Keratinocyte (primary cell): ENCODE measurements around the gene KLHL10. TPM values are rescaled to one million over a fixed set of nuclear protein-coding genes. Genes with fewer than 3 reads are reported as not detected.

Source experiments
- DNase-seq: peaks from one replicate; pipeline ENCODE4 v3.0.0-alpha.2; 2011; ENCODE audit warnings: low read depth, missing footprints, low spot score
- FAIRE-seq: peaks from 2 replicates; lab custom pipeline; 2011; peaks lifted over from hg19 to GRCh38; lab: Jason Lieb, UNC
- H2AFZ ChIP-seq: 2 replicates; pipeline ENCODE4 v1.6.0; 2012; ENCODE audit warnings: low read length, control low read depth, inconsistent platforms; ENCODE audit not compliant: control insufficient read depth
- H3K27ac ChIP-seq: 2 replicates; pipeline ENCODE4 v1.5.1; 2011; ENCODE audit warnings: low read length; ENCODE audit not compliant: control insufficient read depth, insufficient read depth
- H3K27me3 ChIP-seq: 3 replicates; pipeline ENCODE4 v1.6.0; 2011; ENCODE audit warnings: low read length; ENCODE audit not compliant: control insufficient read depth, insufficient read depth; ENCODE audit errors: extremely low read depth
- H3K36me3 ChIP-seq, 2 experiments: 2 replicates in 1 of 2; 3 replicates in 1 of 2; pipeline ENCODE4 v1.5.1; 2011; ENCODE audit warnings: low read length in 2 of 2, mild to moderate bottlenecking in 1 of 2; ENCODE audit not compliant: control insufficient read depth in 2 of 2, insufficient read depth in 2 of 2; ENCODE audit errors: extremely low read depth in 1 of 2
- H3K4me1 ChIP-seq: 3 replicates; pipeline ENCODE4 v1.5.1; 2011; ENCODE audit warnings: low read length; ENCODE audit not compliant: control insufficient read depth, insufficient read depth; ENCODE audit errors: extremely low read depth
- H3K4me2 ChIP-seq: 3 replicates; pipeline ENCODE4 v1.6.0; 2011; ENCODE audit warnings: low read depth, low read length; ENCODE audit not compliant: control insufficient read depth, insufficient read depth; ENCODE audit errors: extremely low read depth
- H3K4me3 ChIP-seq, 3 experiments: fragments of 200-600 bp in 1 of 3; sonication (generic) in 1 of 3; 2 replicates in 2 of 3; 3 replicates in 1 of 3; pipeline ENCODE4 v1.5.1; 2011 to 2016; ENCODE audit warnings: low read length in 3 of 3, mild to moderate bottlenecking in 3 of 3, control low read depth in 2 of 3, inconsistent platforms in 1 of 3, low read depth in 1 of 3, mixed read lengths in 1 of 3, mixed run types in 1 of 3, moderate library complexity in 1 of 3; ENCODE audit not compliant: control insufficient read depth in 2 of 3, insufficient read depth in 2 of 3; ENCODE audit errors: extremely low read depth in 1 of 3
- H3K79me2 ChIP-seq: 2 replicates; pipeline ENCODE4 v1.6.0; 2012; ENCODE audit warnings: low read length; ENCODE audit not compliant: control insufficient read depth, insufficient read depth
- H3K9ac ChIP-seq: 3 replicates; pipeline ENCODE4 v1.6.0; 2011; ENCODE audit warnings: low read length; ENCODE audit not compliant: control insufficient read depth, insufficient read depth; ENCODE audit errors: extremely low read depth
- H3K9me1 ChIP-seq: 3 replicates; pipeline ENCODE4 v1.6.0; 2011; ENCODE audit warnings: low read length; ENCODE audit not compliant: control insufficient read depth, insufficient read depth; ENCODE audit errors: extremely low read depth
- H3K9me3 ChIP-seq: 2 replicates; pipeline ENCODE4 v1.5.1; 2012; ENCODE audit warnings: low read depth, low read length; ENCODE audit not compliant: control insufficient read depth
- H4K20me1 ChIP-seq: 3 replicates; pipeline ENCODE4 v1.6.0; 2011; ENCODE audit warnings: low read length; ENCODE audit not compliant: control insufficient read depth, insufficient read depth; ENCODE audit errors: extremely low read depth
- EZH2 ChIP-seq: IDR thresholded peaks from one replicate; pipeline ENCODE4 v1.6.1; 2012; ENCODE audit warnings: inconsistent platforms, mild to moderate bottlenecking, low read length, moderate library complexity
- dilution Hi-C: fragments of 300-500 bp; cut with MboI; formaldehyde crosslinking; loops from one replicate; pipeline ENCODE4 v1.7.0; 2020; ENCODE audit warnings: low sequenced_read_pairs; ENCODE audit not compliant: extremely low pct_ligation_motif_present
- polyA plus RNA-seq, 5 experiments: library from polyadenylated mRNA; depleted of rRNA in 3 of 5; stranded (reverse) in 3 of 5; stranded (forward) in 1 of 5; unstranded in 1 of 5; fragments of >200 nt; gene quantifications; 1 replicate in 1 of 5; 2 replicates in 3 of 5; 3 replicates in 1 of 5; pipeline versions ENCODE4 v1.2.1 to v1.2.3, GENCODE V29; 2011 to 2012; ENCODE audit warnings: missing spikeins in 2 of 5, low read depth in 1 of 5, low replicate concordance in 1 of 5
- TF ChIP-seq, protein P1 (sequence below), 3 experiments: IDR thresholded peaks in 1 of 3; conservative IDR thresholded peaks in 1 of 3; optimal IDR thresholded peaks in 1 of 3; 2 replicates in 2 of 3; 3 replicates in 1 of 3; pipeline versions ENCODE3 to v1.5.1; 2011; ENCODE audit warnings: low read length in 3 of 3, mild to moderate bottlenecking in 3 of 3, moderate library complexity in 2 of 3, control low read depth in 1 of 3, inconsistent platforms in 1 of 3; ENCODE audit not compliant: insufficient read depth in 2 of 3; ENCODE audit errors: extremely low read depth in 1 of 3

The KLHL10 gene
- polyA plus RNA-seq, 1 donor (not counting 4 experiments of a cell fraction or from before 2014, with no cell fraction given): 0.21 TPM

DNA sequence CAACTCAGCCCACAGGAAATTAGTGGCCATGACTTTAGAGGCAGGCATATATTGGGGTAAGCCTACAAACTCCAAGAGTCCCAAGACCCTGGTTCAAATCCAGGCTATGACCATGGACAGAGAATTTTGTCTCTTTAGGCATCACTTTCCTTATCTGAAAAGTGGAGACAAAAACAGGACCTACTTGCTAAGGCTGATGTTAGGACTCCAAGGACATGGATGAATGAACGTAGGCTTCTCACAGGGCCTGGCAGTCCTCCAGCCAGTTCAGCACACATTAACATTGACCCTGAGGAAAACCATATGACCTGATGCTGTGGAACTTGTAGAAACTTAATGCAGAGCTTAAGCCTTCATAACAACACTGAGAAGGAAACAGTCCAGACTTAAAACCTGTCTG, 23.4 kb upstream of the KLHL10 start:
- DNase-seq (no peak), FAIRE-seq (no peak)
- Histone ChIP-seq H3K27ac (no peak overlapping the region), H3K36me3 (no peaks in the 10 kb centered on the region), H3K27me3 (peaks cover 16% of the 10 kb centered on the region), H3K9ac (no peak overlapping the region), H3K4me1 (peaks cover 8% of the 10 kb centered on the region), H3K79me2 (no peaks in the 10 kb centered on the region), H3K9me3 (no peaks in the 10 kb centered on the region), H4K20me1 (no peaks in the 10 kb centered on the region), H2AFZ (no peak overlapping the region), H3K4me2 (no peak overlapping the region), H3K4me3 (no peak overlapping the region), H3K9me1 (no peaks in the 10 kb centered on the region)
- dilution Hi-C loops: no loop called here
- no peak for TF ChIP-seq EZH2
- TF ChIP-seq, protein P1, sequence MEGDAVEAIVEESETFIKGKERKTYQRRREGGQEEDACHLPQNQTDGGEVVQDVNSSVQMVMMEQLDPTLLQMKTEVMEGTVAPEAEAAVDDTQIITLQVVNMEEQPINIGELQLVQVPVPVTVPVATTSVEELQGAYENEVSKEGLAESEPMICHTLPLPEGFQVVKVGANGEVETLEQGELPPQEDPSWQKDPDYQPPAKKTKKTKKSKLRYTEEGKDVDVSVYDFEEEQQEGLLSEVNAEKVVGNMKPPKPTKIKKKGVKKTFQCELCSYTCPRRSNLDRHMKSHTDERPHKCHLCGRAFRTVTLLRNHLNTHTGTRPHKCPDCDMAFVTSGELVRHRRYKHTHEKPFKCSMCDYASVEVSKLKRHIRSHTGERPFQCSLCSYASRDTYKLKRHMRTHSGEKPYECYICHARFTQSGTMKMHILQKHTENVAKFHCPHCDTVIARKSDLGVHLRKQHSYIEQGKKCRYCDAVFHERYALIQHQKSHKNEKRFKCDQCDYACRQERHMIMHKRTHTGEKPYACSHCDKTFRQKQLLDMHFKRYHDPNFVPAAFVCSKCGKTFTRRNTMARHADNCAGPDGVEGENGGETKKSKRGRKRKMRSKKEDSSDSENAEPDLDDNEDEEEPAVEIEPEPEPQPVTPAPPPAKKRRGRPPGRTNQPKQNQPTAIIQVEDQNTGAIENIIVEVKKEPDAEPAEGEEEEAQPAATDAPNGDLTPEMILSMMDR (optimal IDR thresholded peaks at IDR 0.05 in 1 of 3, IDR thresholded peaks at IDR 0.05 in 1 of 3, conservative IDR thresholded peaks at IDR 0.05 in 1 of 3; ENCODE audit: extremely low read depth in 1 of 3, insufficient read depth in 2 of 3, low read length in 3 of 3): no peak

DNA sequence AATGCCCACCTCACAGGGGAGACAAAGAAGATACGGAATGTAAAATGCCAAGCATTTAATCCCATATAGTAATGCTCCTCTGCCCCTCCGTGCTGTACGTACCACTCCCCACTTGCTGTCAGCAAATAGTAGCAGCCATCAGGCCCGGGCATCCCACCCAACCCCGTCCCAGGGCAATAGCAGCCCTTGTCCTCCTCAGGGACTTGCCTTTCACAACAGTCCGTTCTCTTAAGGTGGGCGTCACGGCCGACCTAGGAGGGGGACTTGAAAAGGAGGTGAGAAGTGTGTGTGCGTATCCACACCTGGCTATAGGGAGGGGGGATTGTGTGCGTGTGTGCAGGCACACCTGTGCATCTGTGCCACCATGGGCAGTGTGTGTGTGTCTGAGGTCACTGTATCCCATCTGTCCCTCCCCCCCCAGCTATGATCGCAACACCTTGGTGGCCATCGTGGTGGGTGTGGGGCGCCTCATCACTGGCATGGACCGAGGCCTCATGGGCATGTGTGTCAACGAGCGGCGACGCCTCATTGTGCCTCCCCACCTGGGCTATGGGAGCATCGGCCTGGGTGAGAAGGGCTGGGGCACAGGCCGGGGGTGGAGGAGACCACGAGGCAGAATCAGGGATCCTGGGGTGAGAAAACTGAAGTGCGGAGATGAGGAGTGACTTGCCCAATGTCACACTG, 20.8 kb upstream of the KLHL10 start:
- Histone ChIP-seq H3K9ac (no peak overlapping the region), H3K79me2 (no peaks in the 10 kb centered on the region), H4K20me1 (no peaks in the 10 kb centered on the region), H2AFZ (no peak overlapping the region), H3K4me1 (peaks cover 4% of the 10 kb centered on the region), H3K9me1 (no peaks in the 10 kb centered on the region), H3K27ac (no peak overlapping the region), H3K27me3 (peaks cover 23% of the 10 kb centered on the region), H3K36me3 (no peaks in the 10 kb centered on the region), H3K9me3 (no peaks in the 10 kb centered on the region), H3K4me3 (no peak overlapping the region), H3K4me2 (no peak overlapping the region)
- no peak for DNase-seq
- no peak for TF ChIP-seq EZH2
- TF ChIP-seq, protein P1 (optimal IDR thresholded peaks at IDR 0.05 in 1 of 3, IDR thresholded peaks at IDR 0.05 in 1 of 3, conservative IDR thresholded peaks at IDR 0.05 in 1 of 3; ENCODE audit: extremely low read depth in 1 of 3, insufficient read depth in 2 of 3, low read length in 3 of 3): no peak
- FAIRE-seq: no peak
- dilution Hi-C loops: no loop called here
